SK-N-SH treated with all-trans-retinoic acid at 6 μM for 48 hours (cell line): ENCODE data around the gene ILRUN.

Source experiments
- ATAC-seq: fragments of 200-7000 bp; cut with Tn5 transposase; 3 replicates; pipeline ENCODE4 v1.9.1; 2020; ENCODE audit warnings: mild to moderate bottlenecking, moderate library complexity
- ARNTL ChIP-seq: fragments of 450-650 bp; formaldehyde crosslinking; IDR thresholded peaks from 2 replicates; pipeline ENCODE4 v1.5.0; 2020; ENCODE audit warnings: low read depth, mild to moderate bottlenecking, moderate library complexity, borderline replicate concordance
- CSDC2 ChIP-seq: fragments of 250-450 bp; sonication (Bioruptor Pico); IDR thresholded peaks from 2 replicates; pipeline ENCODE4 v1.5.0; 2020; ENCODE audit warnings: mild to moderate bottlenecking, moderate library complexity
- CSRNP3 ChIP-seq: fragments of 250-450 bp; sonication (Bioruptor Pico); IDR thresholded peaks from 2 replicates; pipeline ENCODE4 v1.5.1; 2021; ENCODE audit warnings: mild to moderate bottlenecking, moderate library complexity
- ESRRG ChIP-seq: fragments of 250-450 bp; sonication (Bioruptor Pico); IDR thresholded peaks from 2 replicates; pipeline ENCODE4 v1.6.1; 2021; ENCODE audit warnings: mild to moderate bottlenecking
- GLIS3 ChIP-seq: fragments of 250-450 bp; sonication (Bioruptor Pico); IDR thresholded peaks from 2 replicates; pipeline ENCODE4 v1.5.0; 2020; ENCODE audit warnings: mild to moderate bottlenecking, moderate library complexity
- ISL1 ChIP-seq: fragments of 250-450 bp; sonication (Bioruptor Pico); IDR thresholded peaks from 2 replicates; pipeline ENCODE4 v2.1.2; 2022; ENCODE audit warnings: mild to moderate bottlenecking, moderate library complexity
- OSR1 ChIP-seq: fragments of 250-450 bp; sonication (Bioruptor Pico); IDR thresholded peaks from 2 replicates; pipeline ENCODE4 v1.8.0; 2022; ENCODE audit warnings: moderate library complexity, mild to moderate bottlenecking, inconsistent platforms
- PATZ1 ChIP-seq: fragments of 250-450 bp; sonication (Bioruptor Pico); IDR thresholded peaks from 2 replicates; pipeline ENCODE4 v1.8.0; 2020; ENCODE audit warnings: mild to moderate bottlenecking, moderate library complexity, borderline replicate concordance
- POU6F1 ChIP-seq: fragments of 250-450 bp; sonication (Bioruptor Pico); IDR thresholded peaks from 2 replicates; pipeline ENCODE4 v1.8.0; 2021; ENCODE audit warnings: low read depth, mild to moderate bottlenecking, moderate library complexity, borderline replicate concordance
- PPARA ChIP-seq: fragments of 250-450 bp; sonication (Bioruptor Pico); IDR thresholded peaks from 2 replicates; pipeline ENCODE4 v1.5.0; 2020; ENCODE audit warnings: mild to moderate bottlenecking, borderline replicate concordance
- SNAI2 ChIP-seq: fragments of 250-450 bp; sonication (Bioruptor Pico); IDR thresholded peaks from 2 replicates; pipeline ENCODE4 v1.5.0; 2020; ENCODE audit warnings: mild to moderate bottlenecking, moderate library complexity
- TCF4 ChIP-seq: fragments of 250-450 bp; sonication (Bioruptor Pico); IDR thresholded peaks from 2 replicates; pipeline ENCODE4 v1.8.0; 2021; ENCODE audit warnings: mild to moderate bottlenecking, moderate library complexity, borderline replicate concordance
- ZC3H10 ChIP-seq: fragments of 250-450 bp; sonication (Bioruptor Pico); IDR thresholded peaks from 2 replicates; pipeline ENCODE4 v1.5.1; 2021; ENCODE audit warnings: mild to moderate bottlenecking, moderate library complexity
- ZFP3 ChIP-seq: fragments of 250-450 bp; sonication (Bioruptor Pico); IDR thresholded peaks from 2 replicates; pipeline ENCODE4 v1.5.0; 2020; ENCODE audit warnings: mild to moderate bottlenecking, moderate library complexity
- ZFP30 ChIP-seq: fragments of 450-650 bp; formaldehyde crosslinking; IDR thresholded peaks from 2 replicates; pipeline ENCODE4 v1.5.0; 2022; ENCODE audit warnings: mild to moderate bottlenecking, moderate library complexity
- ZNF565 ChIP-seq: fragments of 450-650 bp; formaldehyde crosslinking; conservative IDR thresholded peaks from 2 replicates; pipeline ENCODE4 v1.5.0; 2020; ENCODE audit warnings: low read depth, mild to moderate bottlenecking, moderate library complexity
- ZNF70 ChIP-seq: fragments of 450-650 bp; formaldehyde crosslinking; IDR thresholded peaks from 2 replicates; pipeline ENCODE4 v1.5.0; 2020; ENCODE audit warnings: mild to moderate bottlenecking, moderate library complexity
- ZNF8 ChIP-seq: fragments of 450-650 bp; formaldehyde crosslinking; IDR thresholded peaks from 2 replicates; pipeline ENCODE4 v1.5.0; 2020; ENCODE audit warnings: mild to moderate bottlenecking, moderate library complexity
- TF ChIP-seq, protein P1 (sequence below): fragments of 250-450 bp; sonication (Bioruptor Pico); IDR thresholded peaks from 2 replicates; pipeline ENCODE4 v1.5.1; 2020; ENCODE audit warnings: low read depth, mild to moderate bottlenecking, moderate library complexity
- TF ChIP-seq, protein P2 (sequence below): fragments of 250-450 bp; sonication (Bioruptor Pico); IDR thresholded peaks from 2 replicates; pipeline ENCODE4 v1.5.0; 2020; ENCODE audit warnings: mild to moderate bottlenecking, moderate library complexity

The ILRUN gene

GRCh38 chr6:34705241-34705640 is 8.7 kb upstream of the ILRUN start:
- TF ChIP-seq ZFP30 (no peak), ESRRG (CRISPR knock-in tag) (no peak), SNAI2 (no peak), ZFP3 (CRISPR knock-in tag) (no peak), CSDC2 (CRISPR knock-in tag) (no peak), PPARA (CRISPR knock-in tag) (no peak), GLIS3 (no peak), ZNF70 (no peak), OSR1 (CRISPR knock-in tag) (no peak), ARNTL (CRISPR knock-in tag) (no peak), POU6F1 (CRISPR knock-in tag) (no peak), ZC3H10 (CRISPR knock-in tag) (no peak)
- TF ChIP-seq, protein P1, sequence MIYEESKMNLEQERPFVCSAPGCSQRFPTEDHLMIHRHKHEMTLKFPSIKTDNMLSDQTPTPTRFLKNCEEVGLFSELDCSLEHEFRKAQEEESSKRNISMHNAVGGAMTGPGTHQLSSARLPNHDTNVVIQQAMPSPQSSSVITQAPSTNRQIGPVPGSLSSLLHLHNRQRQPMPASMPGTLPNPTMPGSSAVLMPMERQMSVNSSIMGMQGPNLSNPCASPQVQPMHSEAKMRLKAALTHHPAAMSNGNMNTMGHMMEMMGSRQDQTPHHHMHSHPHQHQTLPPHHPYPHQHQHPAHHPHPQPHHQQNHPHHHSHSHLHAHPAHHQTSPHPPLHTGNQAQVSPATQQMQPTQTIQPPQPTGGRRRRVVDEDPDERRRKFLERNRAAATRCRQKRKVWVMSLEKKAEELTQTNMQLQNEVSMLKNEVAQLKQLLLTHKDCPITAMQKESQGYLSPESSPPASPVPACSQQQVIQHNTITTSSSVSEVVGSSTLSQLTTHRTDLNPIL (CRISPR knock-in tag) = no peak
- no peak for ATAC-seq

- no peak for TF ChIP-seq TCF4 (CRISPR knock-in tag)
- no peak for TF ChIP-seq ZFP30
- no peak for TF ChIP-seq CSRNP3
- no peak for TF ChIP-seq ESRRG (CRISPR knock-in tag)
- TF ChIP-seq ARNTL (CRISPR knock-in tag) = no peak
- TF ChIP-seq ZNF8 (CRISPR knock-in tag) = no peak
- no peak for TF ChIP-seq ZNF70
- no peak for TF ChIP-seq CSDC2 (CRISPR knock-in tag)
- TF ChIP-seq, protein P2, sequence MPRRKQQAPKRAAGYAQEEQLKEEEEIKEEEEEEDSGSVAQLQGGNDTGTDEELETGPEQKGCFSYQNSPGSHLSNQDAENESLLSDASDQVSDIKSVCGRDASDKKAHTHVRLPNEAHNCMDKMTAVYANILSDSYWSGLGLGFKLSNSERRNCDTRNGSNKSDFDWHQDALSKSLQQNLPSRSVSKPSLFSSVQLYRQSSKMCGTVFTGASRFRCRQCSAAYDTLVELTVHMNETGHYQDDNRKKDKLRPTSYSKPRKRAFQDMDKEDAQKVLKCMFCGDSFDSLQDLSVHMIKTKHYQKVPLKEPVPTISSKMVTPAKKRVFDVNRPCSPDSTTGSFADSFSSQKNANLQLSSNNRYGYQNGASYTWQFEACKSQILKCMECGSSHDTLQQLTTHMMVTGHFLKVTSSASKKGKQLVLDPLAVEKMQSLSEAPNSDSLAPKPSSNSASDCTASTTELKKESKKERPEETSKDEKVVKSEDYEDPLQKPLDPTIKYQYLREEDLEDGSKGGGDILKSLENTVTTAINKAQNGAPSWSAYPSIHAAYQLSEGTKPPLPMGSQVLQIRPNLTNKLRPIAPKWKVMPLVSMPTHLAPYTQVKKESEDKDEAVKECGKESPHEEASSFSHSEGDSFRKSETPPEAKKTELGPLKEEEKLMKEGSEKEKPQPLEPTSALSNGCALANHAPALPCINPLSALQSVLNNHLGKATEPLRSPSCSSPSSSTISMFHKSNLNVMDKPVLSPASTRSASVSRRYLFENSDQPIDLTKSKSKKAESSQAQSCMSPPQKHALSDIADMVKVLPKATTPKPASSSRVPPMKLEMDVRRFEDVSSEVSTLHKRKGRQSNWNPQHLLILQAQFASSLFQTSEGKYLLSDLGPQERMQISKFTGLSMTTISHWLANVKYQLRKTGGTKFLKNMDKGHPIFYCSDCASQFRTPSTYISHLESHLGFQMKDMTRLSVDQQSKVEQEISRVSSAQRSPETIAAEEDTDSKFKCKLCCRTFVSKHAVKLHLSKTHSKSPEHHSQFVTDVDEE = no peak
- TF ChIP-seq, protein P1 (CRISPR knock-in tag) = no peak
- no peak for TF ChIP-seq ISL1 (CRISPR knock-in tag)
- no peak for TF ChIP-seq ZNF565
- no peak for TF ChIP-seq ZC3H10 (CRISPR knock-in tag)
- TF ChIP-seq PATZ1 (CRISPR knock-in tag) = no peak
- TF ChIP-seq ZFP3 (CRISPR knock-in tag) = no peak
- no peak for TF ChIP-seq SNAI2
- no peak for TF ChIP-seq OSR1 (CRISPR knock-in tag)
- ATAC-seq = no peak
Observed at GRCh38 chr6:34701199-34701598, 4.6 kb upstream of the ILRUN start.
